Skeletal muscle cell (primary cell): ENCODE measurements around the gene TRAK1.

Source experiments
- DNase-seq: peaks from one replicate; pipeline ENCODE4 v3.0.0-alpha.2; 2010; ENCODE audit warnings: low read depth
- H3K4me3 ChIP-seq: 2 replicates; pipeline ENCODE4 v1.5.1; 2011; ENCODE audit warnings: low read depth, mild to moderate bottlenecking, control low read depth, low read length, moderate library complexity

TRAK1 gene

DNA sequence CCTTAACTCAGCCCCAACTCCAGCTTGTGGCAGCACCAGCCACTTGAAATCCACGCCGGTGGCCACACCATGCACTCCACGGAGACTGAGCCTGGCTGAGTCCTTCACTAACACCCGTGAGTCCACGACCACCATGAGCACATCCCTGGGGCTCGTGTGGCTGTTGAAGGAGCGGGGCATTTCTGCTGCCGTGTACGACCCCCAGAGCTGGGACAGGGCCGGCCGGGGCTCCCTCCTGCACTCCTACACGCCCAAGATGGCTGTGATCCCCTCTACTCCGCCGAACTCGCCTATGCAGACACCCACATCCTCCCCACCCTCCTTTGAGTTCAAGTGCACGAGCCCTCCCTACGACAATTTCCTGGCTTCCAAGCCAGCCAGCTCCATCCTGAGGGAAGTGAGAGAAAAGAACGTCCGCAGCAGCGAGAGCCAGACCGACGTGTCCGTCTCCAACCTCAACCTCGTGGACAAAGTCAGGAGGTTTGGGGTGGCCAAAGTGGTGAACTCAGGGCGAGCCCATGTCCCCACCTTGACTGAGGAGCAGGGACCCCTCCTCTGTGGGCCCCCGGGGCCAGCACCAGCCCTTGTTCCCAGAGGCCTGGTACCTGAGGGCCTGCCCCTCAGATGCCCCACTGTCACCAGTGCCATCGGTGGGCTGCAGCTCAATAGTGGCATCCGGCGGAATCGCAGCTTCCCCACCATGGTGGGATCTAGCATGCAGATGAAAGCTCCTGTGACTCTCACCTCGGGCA lies 132.0 kb downstream of the TRAK1 start:
- H3K4me3 ChIP-seq = no peak overlapping the region
- DNase-seq = no peak

DNA sequence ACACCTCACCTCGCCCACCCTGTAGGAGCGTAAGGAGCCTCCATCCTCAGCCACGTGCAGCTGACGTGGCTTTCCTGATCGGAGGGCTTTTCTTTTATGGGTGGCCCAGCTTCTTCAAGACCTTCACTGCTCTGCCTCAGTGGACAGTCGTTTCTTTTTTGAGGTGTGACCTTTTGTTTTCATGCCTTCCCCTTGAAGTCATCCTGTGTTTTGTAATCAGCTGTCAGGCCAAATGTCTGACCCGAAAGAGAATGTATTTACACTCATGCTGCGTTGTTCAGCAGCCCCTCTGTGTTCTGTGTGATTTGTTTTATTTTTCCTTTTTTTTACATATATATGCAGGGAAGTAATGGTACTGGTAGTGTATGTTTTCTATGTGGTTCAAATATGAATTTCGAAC lies 133.0 kb downstream of the TRAK1 start:
- H3K4me3 ChIP-seq = no peak overlapping the region
- DNase-seq = no peak

DNA sequence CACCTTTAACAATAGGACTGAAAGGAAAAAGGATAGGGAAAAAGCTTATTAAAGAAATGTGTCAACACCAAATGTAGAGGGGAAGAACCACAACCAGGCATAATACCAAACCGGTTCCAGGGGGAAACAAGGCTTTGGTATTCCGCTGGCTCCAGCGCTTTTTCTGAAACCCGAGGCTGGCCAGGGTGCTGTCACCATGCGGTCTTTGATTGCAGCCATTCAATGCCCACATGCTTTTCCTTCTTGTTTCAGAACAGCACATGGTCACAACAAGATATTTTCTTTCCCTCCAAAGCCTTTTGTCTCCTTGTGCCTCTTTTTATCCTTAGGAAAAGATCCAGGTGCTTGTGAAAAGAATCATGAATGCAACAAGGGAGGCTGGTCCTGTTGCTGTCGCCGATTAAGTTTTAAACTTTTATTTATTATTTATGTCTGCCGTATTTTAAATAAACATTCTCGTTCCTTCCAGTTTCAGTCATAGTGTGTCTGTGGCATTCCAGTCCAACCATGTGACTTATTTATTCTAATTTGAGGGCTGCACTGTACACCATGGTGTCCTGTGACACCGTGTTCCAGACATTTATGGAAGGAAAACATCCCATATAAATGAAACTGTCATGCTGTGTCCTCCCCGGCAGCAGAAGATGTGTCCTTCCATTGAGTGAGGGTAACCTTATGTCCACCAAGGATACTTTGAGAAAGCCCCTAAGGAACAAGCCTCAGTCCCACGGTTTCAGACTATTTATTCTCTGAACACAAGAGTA lies 133.7 kb downstream of the TRAK1 start:
- no peak overlapping the region for H3K4me3 ChIP-seq
- no peak for DNase-seq

DNA sequence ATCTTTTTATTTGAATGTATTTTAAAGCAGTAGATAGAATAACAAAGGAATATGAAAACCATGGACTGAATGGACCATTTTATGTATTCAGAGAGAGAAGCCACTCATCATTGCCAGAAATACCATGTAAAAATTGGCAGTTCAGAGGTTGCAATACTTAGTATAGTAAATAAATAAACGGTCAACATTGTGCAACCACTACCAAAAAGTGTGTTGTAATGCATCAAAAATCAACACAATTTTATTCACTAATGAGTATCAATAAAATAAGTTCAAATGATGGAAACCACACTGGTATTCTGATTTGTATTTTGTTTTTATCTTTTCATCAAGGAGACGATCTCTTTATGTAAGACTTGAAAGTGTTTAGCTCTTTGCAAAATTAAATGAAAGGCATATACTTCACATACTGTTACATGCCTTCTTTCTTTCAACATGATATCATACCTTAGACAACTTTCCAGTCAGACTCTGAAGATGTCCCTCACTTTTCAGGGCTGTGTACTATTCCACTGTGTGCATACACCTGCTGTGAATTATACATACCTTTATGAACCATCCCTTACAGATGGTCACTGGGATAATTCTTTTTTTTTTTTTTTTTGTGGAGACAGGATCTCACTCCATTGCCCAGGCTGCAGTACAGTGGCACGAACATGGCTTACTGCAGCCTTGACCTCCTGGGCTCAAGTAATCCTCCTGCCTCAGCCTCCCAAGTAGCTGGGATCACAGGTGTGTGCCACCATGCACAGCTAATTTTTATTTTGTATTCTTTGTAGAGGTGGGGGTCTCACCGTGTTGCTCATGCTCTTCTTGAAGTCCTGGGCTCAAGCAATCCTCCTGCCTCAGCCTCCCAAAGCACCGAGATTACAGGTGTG lies 134.6 kb downstream of the TRAK1 start:
- no peak overlapping the region for H3K4me3 ChIP-seq
- no peak for DNase-seq

DNA sequence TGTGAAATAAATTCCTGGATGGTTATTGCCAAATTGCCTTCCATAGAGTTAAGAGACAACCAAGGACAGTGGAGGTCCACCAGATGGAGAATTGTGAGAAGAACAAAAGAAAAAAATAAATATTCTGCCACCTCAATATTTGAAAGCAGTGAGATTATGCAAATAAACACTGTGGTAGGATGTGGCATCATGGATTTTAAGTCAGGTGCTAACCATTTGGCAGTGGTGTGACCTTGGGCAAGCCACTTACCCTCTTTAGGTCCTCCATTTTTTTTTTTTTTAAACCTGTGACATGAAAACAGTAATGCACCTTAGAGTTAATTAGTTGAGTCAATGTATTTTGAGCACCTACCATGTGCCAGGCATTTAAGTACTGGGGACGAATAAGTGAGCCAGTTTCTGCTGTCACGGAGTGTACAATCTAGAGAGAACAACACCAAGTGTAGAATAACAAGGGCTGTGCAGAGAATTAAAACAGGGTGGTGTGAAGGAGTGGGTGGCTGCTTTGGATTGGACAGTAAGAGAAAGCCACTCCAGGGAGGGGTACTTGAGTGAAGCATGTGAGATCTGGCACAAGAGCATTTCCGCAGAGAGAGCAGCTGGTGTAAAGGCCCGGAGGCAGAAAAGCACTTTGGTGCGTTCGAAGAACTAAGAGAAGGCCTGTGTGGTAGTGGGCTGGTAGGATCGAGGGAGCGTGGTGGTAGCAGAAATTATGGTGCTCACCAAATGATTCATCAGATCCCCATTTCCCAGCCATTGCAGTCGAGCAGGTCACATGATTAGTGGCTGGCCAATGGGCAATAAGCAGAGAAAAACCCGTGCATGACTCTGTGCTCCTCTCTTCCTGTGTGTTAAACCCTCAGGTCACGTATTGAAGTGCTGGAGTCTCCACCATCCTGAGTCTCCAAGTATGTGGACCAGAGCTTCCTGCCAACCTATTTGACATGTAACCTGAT lies 135.6 kb downstream of the TRAK1 start:
- DNase-seq = no peak
- H3K4me3 ChIP-seq = no peak overlapping the region

DNA sequence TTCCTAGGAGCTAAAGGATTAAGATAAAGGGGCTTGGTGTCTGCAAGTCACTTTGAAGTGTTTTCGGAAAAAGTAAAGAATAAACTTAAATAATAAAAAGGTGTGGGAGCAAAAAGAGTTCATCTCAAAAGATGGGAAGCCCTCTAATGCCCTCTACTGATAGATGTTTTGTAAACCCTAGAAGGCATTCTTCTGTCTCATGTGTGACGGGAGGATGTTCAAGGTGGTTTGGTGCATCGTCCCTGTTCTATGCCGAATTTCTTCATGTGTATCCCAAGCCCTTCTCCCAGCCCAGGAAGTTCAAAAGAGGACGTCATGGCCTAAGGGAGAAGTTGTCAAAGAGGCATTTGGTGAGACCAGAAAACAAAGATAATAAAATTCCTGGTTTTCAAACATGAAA lies 137.6 kb downstream of the TRAK1 start:
- H3K4me3 ChIP-seq = no peak overlapping the region
- DNase-seq = no peak

DNA sequence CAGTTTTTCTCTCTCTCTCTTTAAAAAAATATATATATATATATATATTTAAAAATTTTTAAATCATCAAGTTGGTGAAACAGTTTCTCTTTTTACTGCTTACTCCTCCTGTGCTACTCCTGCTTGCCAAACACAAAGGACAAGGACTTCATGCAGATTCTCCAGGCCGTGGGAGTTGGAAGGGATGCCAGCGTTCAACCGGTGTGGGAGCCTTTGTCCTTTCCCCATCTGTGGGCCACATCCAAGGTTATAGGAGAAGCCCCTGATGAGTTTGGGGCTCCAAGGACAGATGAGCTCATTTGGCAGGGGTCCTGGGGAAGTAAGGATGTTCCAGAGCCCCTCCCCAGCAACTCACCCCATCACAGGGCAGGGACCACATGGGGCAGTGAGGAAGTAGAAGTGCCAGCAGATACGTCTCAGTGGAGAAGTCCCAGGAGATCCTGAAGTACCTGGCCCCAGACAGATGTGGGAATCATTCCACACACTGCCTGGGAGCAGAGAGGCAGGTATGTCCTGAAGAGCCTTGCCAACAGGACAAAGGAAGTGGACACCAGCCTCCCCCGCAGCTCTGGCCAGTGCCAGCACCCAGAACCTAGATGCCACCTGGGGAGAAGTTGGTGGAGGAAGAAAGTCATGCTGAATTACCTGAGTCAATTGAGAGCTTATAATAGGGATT lies 138.2 kb downstream of the TRAK1 start:
- no peak overlapping the region for H3K4me3 ChIP-seq
- DNase-seq = no peak

DNA sequence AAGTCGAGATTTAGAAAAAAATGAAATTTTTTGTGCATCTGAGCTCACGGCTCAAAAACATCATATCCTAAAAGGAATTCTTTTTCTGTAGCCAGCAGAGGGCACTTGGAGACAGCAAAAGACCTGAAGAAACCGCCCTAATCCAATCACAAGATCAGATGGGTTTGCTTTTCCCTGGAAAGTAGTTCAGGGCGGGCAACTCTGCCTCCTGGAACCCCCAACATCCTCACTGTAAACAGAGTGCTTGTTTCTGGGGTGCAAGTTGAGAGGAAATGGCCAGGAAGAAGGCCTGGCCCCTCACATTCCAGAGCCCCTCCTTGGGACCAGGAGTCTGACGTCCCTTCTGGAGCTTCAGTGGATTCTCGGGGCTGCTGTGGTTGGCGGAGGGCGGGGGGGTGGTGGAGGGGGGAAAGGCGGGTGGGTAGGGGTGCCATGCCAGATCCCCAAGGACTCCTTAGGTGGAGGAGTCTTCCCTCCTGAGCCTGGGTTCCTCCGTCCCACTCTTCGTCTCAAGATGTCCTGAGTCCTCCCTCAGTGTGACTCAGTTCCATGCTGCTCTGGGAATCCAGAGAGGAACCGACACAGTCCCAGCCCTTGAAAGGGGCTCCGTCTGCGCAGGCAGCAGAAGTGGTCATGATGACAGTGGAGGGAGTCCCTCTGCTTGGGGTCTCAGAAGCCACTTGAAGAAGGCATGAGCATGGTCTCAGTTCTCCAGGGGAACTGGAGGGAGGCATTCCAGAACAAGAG lies 139.0 kb downstream of the TRAK1 start:
- no peak overlapping the region for H3K4me3 ChIP-seq
- DNase-seq = no peak

DNA sequence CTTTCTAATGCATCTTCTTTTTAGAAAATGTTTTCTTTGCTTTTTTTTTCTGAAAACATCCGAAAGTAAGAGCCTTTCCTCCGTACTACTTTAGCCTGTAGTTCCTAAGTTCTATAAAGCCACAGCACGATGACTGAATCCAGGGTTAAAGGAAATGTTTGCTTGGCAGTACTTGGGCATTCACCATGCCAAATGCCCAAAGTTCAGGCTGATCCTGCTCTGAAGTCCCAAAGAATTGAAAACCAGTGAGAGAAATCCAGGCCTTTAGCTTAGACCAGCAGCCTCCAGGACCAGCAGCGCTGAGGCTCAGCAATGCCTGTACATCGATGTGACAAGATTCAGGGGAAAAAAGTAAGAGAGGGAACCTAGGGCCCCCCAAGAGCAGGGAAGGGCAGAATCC lies 139.7 kb downstream of the TRAK1 start:
- DNase-seq = no peak
- no peak overlapping the region for H3K4me3 ChIP-seq

DNA sequence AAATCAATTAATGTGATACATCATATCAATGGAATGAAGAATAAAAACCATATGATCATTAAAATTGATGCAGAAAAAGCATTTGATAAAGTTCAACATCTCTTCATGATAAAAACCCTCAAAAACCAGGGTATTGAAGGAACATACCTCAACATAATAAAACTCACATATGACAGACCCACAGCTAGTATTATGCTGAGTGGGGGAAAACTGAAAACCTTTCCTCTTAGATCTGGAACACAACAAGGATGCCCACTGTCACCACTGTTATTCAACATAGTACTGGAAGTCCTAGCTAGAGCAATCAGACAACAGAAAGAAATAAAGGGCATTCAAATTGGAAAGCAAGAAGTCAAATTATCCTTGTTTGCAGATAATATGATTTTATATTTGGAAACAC lies 144.4 kb downstream of the TRAK1 start:
- DNase-seq = no peak
- H3K4me3 ChIP-seq = no peak overlapping the region

DNA sequence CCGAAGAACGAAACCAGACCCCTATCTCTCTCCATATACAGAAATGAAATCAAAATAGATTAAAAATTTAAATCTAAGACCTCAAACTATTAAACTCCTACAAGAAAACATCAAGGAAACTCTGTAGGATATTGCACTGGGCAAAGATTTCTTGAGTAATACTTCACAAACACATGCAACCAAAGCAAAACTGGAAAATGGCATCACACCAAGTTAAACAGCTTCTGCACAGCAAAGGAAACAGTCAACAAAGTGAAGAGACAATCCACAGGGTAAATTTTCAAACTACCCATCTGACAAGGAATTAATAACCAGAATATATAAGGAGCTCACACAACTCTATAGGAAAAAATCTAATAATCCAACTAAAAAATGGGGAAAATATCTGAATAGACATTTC lies 145.5 kb downstream of the TRAK1 start:
- H3K4me3 ChIP-seq = no peak overlapping the region
- DNase-seq = no peak

DNA sequence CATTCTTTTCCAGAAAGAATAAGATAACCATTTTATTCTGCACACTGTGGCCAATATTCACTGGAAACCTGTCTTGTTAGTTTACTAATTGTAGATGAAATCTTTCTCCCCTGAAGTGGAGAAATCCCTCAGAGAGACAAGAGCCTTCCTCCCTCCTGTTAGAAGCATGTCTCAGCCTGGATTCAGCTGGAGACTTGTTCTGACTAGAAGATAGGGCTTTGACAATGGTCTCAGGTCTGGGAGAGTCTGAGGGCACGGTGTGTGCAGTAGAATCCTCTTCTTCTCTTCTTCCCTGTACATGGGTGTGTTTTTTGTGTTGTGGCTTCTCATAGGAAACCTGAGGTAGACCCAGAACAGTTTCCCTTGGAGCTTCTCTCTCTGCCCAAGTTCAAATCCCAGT lies 154.9 kb downstream of the TRAK1 start:
- no peak for DNase-seq
- H3K4me3 ChIP-seq = no peak overlapping the region

DNA sequence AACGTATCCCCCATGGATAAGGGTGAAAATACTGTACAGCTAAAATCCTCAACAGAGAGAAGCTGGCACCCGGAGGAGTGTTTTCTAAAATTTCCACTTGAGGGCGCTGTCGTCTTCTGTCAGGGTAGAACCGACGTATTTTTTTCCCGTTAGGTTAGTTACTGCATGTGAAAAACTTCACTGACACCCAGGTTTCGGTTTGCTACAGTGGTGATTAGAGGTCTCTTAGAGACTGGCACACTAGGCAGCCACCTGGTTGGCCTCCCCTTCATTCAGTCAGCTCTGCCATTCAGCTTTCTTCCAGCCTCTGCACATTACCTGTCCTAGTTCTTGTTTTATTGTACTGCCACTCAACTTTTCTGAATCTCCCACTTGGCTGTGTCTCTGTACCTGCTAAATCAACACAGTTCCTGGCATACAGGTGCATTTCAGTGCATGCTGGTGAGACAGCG lies 156.4 kb downstream of the TRAK1 start:
- no peak for DNase-seq
- no peak overlapping the region for H3K4me3 ChIP-seq

DNA sequence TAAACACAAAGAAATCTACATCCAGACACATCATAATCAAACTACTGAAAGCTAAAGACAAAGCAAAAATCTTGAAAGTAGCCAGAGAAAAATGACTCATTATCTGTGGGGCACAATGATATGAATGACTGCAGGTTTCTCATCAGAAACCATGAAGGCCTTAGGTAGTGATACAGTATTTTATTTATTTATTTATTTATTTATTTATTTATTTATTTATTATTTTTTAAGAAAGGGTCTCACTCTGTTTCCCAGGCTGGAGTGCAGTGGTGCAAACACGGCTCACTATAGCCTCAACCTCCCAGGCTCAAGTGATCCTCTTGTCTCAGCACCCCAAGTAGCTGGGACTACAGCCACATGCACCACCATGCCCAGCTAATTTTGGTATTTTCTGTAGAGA lies 159.6 kb downstream of the TRAK1 start:
- no peak overlapping the region for H3K4me3 ChIP-seq
- DNase-seq = no peak

DNA sequence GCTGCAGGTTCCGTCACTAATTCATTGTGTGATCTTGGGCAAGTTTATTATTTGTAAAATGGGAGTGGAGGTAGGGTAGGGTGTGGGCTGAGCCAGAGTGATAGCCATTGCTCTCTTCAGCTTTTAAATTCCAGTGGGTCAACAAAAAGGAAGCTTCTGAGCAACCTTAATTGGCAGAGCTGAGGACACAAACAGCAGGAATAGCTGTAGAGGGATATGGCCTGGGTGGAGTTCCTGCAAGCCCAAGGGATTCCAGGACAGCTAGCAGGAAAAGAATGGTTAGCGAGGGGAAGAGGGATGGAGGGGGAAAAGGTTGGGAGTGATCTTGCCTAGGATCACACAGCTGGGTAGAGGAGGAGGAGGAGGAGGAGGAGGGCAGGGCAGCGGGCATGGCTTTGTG lies 163.4 kb downstream of the TRAK1 start:
- no peak for DNase-seq
- H3K4me3 ChIP-seq = no peak overlapping the region

DNA sequence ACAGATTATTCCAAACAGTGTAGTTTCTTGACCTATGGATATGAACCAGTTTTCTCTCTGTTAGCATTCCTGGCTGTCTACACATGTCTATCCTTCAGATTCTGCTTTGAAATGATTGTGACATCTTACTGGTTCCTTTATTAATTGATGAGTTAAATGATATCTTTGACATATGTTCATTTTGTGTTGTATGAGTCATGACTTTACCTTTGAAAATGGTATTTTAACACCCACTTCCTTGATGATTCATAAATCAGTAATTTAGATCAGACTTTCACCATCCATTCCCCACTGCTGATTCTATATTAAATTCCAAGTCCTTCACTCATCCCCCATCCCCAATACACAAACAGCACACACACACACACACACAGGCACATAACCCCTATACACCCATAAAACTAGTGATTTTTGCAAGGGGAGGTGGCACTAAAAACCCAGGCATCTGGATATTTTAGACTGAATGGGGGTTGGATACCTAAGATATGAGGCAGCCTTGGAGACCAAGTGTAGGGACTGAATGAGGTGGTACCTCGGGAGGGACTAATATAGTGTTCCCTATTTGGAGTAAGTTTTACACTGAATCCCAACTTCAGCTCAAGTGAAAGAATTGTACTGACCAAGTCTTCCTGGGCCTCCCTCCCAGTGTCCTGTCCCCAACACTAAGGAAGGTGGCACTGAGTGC lies 165.1 kb downstream of the TRAK1 start:
- H3K4me3 ChIP-seq = no peak overlapping the region
- DNase-seq = peak; percentile 40

DNA sequence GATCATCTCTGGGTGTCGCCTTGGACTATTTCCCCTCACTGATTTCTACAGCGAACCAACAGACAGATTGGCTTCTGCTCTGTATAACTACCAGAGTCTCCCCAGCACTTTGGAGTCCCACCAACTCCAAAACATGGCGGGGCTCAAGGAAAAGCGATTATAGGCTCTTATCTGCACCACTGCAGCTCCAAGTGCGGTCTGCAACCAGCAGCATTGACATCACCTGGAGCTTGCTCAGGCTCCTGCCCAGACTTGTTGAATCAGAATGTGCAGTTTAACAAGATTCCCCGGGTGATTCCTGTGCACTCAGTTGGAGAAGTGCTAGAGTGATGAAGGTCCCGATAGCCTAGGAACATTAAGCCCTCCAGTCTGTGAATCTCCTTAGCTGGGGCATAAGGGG lies 165.8 kb downstream of the TRAK1 start:
- DNase-seq = no peak
- H3K4me3 ChIP-seq = no peak overlapping the region
